Measurements from ENCODE around the gene SYNJ1. TPM values are rescaled to one million over a fixed set of nuclear protein-coding genes. Genes with fewer than 3 reads are reported as not detected.

SYNJ1 gene
- total and polyA plus RNA-seq, 2 experiments from 2014 or later, result 1.4 to 4.2 TPM

- TF ChIP-seq ZNF462 (CRISPR knock-in tag; IDR thresholded peaks at IDR 0.05) (no peak), CTCF (conservative IDR thresholded peaks at IDR 0.05; ENCODE audit: low read depth in 2 of 2) (peak in 1 of 2 experiments; percentile 38; a peak in 2 of 4 replicates), ZNF331 (CRISPR knock-in tag; IDR thresholded peaks at IDR 0.05; ENCODE audit: low read depth) (no peak), REST (IDR thresholded peaks at IDR 0.05; ENCODE audit: unreplicated experiment) (no peak)
Observed at GRCh38 chr21:32641710-32642698, 85.8 kb downstream of the SYNJ1 start (continued).
